ENCODE data around the gene CCL4L2. TPM values are rescaled to one million over a fixed set of nuclear protein-coding genes. Genes with fewer than 3 reads are reported as not detected.
"Not testable (repeated sequence)": the region's sequence is repeated elsewhere in the genome, so short reads cannot be mapped to it uniquely, and the experiment has no call there.

The CCL4L2 gene
- total RNA-seq, 2 donors from 2014 or later = not detected

GRCh38 chr17:36213695-36214094 is 2.8 kb downstream of the CCL4L2 start:
- Mint-ChIP-seq H3K36me3 (ENCODE audit: low read depth) (no peaks in the 10 kb centered on the region), H3K4me3 (no peak overlapping the region), H3K27me3 (ENCODE audit: insufficient read depth) (peaks cover 16% of the 10 kb centered on the region), H3K9me3 (peaks cover 9% of the 10 kb centered on the region), H3K4me1 (peaks cover 2% of the 10 kb centered on the region), H3K27ac (no peak overlapping the region)
- H3K27me3 ChIP-seq (ENCODE audit: control insufficient read depth, insufficient read depth, low read length, poor library complexity, severe bottlenecking) = peaks cover 6% of the 10 kb centered on the region
- no peak for TF ChIP-seq CTCF (conservative IDR thresholded peaks at IDR 0.05)
- H3K9ac ChIP-seq (ENCODE audit: extremely low read depth, low read length, poor library complexity, severe bottlenecking) = no peak overlapping the region
- 85 to 92% methylated on average over 2 to 3 of the region's 3 CpGs for WGBS, 2 experiments (ENCODE audit: insufficient coverage in 1 of 2, insufficient read length in 1 of 2)
- DNase-seq = peak; percentile 41
- H3K36me3 ChIP-seq (ENCODE audit: control insufficient read depth, insufficient read depth, low read length) = no peaks in the 10 kb centered on the region
- H3K4me1 ChIP-seq (ENCODE audit: control insufficient read depth, insufficient read depth, low read length) = no peaks in the 10 kb centered on the region
- no peak overlapping the region for H3K4me3 ChIP-seq (ENCODE audit: low read length)
- H3K27ac ChIP-seq (ENCODE audit: low read depth, low read length) = no peak overlapping the region
- H3K9me3 ChIP-seq (ENCODE audit: control insufficient read depth, low read length) = no peaks in the 10 kb centered on the region

DNA sequence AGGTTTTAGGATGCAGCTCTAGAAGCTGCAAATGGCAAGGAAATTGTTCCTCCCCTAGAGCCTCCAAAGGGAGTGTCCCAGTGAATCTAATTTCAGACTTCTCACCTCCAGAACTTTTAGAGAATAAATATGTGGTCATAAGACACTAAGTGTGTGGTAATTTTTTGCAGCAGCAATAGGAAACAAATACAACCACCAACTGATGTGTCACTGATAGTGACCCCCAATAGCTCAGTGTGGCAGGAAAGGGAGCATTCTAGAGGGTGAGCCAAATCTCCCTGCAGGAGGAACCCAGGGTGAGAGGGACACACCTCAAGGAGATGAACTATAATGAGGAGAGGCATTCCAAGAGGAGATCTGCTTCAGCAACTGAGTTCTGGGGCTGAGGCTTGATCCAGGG is 4.1 kb downstream of the CCL4L2 start:
- peaks cover 19% of the 10 kb centered on the region for H3K27me3 Mint-ChIP-seq (ENCODE audit: insufficient read depth)
- H3K9me3 Mint-ChIP-seq = peaks cover 21% of the 10 kb centered on the region

GRCh38 chr17:36215406-36216308 is 4.8 kb downstream of the CCL4L2 start:
- not testable (repeated sequence) for H3K4me1 ChIP-seq (ENCODE audit: control insufficient read depth, insufficient read depth, low read length); H3K27ac ChIP-seq (ENCODE audit: low read depth, low read length); H3K9me3 ChIP-seq (ENCODE audit: control insufficient read depth, low read length); H3K36me3 Mint-ChIP-seq (ENCODE audit: low read depth); H3K4me1 Mint-ChIP-seq; H3K27me3 ChIP-seq (ENCODE audit: control insufficient read depth, insufficient read depth, low read length, poor library complexity, severe bottlenecking); H3K27ac Mint-ChIP-seq; H3K9ac ChIP-seq (ENCODE audit: extremely low read depth, low read length, poor library complexity, severe bottlenecking); H3K36me3 ChIP-seq (ENCODE audit: control insufficient read depth, insufficient read depth, low read length); H3K4me3 Mint-ChIP-seq; H3K4me3 ChIP-seq (ENCODE audit: low read length)
- peaks cover 19% of the 10 kb centered on the region for H3K27me3 Mint-ChIP-seq (ENCODE audit: insufficient read depth)
- DNase-seq = peak; percentile 38
- H3K9me3 Mint-ChIP-seq = peaks cover 21% of the 10 kb centered on the region
- 87 to 90% methylated on average over 2 to 7 of the region's 7 CpGs for WGBS, 2 experiments (ENCODE audit: insufficient coverage in 1 of 2, insufficient read length in 1 of 2)

More for the DNA sequence above, 4.1 kb downstream of the CCL4L2 start:
- no peak for TF ChIP-seq CTCF (conservative IDR thresholded peaks at IDR 0.05)
- Histone ChIP-seq H3K36me3 (ENCODE audit: control insufficient read depth, insufficient read depth, low read length) (no peaks in the 10 kb centered on the region), H3K9ac (ENCODE audit: extremely low read depth, low read length, poor library complexity, severe bottlenecking) (no peak overlapping the region), H3K4me3 (ENCODE audit: low read length) (no peak overlapping the region), H3K27me3 (ENCODE audit: control insufficient read depth, insufficient read depth, low read length, poor library complexity, severe bottlenecking) (peaks cover 6% of the 10 kb centered on the region), H3K27ac (ENCODE audit: low read depth, low read length) (no peak overlapping the region), H3K4me1 (ENCODE audit: control insufficient read depth, insufficient read depth, low read length) (no peaks in the 10 kb centered on the region), H3K9me3 (ENCODE audit: control insufficient read depth, low read length) (peaks cover 5% of the 10 kb centered on the region)
- H3K27ac Mint-ChIP-seq = no peak overlapping the region
- no peak overlapping the region for H3K4me3 Mint-ChIP-seq
- H3K36me3 Mint-ChIP-seq (ENCODE audit: low read depth) = no peaks in the 10 kb centered on the region
- DNase-seq = peak; percentile 14
- peaks cover 2% of the 10 kb centered on the region for H3K4me1 Mint-ChIP-seq

GRCh38 chr17:36219556-36219955 is 8.7 kb downstream of the CCL4L2 start:
- not testable (repeated sequence) for H3K9ac ChIP-seq (ENCODE audit: extremely low read depth, low read length, poor library complexity, severe bottlenecking); H3K4me3 Mint-ChIP-seq; H3K27ac Mint-ChIP-seq; H3K27me3 ChIP-seq (ENCODE audit: control insufficient read depth, insufficient read depth, low read length, poor library complexity, severe bottlenecking); H3K4me3 ChIP-seq (ENCODE audit: low read length); H3K4me1 Mint-ChIP-seq; H3K4me1 ChIP-seq (ENCODE audit: control insufficient read depth, insufficient read depth, low read length); H3K9me3 ChIP-seq (ENCODE audit: control insufficient read depth, low read length); H3K27ac ChIP-seq (ENCODE audit: low read depth, low read length); H3K36me3 Mint-ChIP-seq (ENCODE audit: low read depth); H3K36me3 ChIP-seq (ENCODE audit: control insufficient read depth, insufficient read depth, low read length)
- peaks cover 21% of the 10 kb centered on the region for H3K9me3 Mint-ChIP-seq
- peaks cover 12% of the 10 kb centered on the region for H3K27me3 Mint-ChIP-seq (ENCODE audit: insufficient read depth)
- 85% methylated on average over 1 of the region's 1 CpG; no CpG with 5 or more reads in 1 of the 2 experiments for WGBS, 2 experiments (ENCODE audit: insufficient coverage in 1 of 2, insufficient read length in 1 of 2)
- DNase-seq = peak; percentile 29

DNA sequence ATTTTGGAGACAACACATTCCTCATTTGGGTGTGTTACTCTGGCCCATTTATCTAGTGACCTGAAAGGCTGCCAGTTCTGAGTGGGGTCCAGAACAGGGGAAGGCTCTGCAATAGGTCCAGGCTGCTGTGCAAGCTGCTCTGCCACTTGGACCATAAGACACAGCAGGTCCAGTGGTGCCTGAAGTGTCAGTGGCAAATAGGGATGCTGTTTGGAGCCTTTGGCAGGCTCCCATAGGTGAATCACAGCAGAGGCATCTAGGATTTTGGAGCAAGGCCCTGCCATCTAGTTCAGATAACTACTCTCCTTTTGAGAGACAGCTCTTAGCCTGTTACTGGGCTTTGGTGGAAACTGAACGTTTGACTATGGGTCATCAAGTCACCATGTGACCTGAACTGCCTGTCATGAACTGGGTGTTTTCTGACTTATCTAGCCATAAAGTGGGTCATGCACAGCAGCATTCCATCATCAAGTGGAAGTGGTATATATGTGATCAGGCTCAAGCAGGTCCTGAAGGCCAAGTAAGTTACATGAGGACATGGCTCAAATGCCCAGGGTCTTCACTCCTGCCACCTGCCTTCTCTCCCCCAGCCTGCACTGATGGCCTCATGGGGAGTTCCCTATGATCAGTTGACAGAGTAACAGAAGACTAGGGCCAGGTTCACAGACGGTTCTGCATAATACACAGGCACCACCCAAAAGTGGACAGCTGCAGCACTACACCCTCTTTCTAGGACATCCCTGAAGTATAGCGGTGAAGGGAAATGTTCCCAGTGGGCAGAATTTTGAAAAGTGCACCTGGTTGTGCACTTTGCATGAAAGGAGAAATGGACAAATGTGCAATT is 10.1 kb downstream of the CCL4L2 start:
- peak; percentile 38 for DNase-seq
- H3K27ac ChIP-seq (ENCODE audit: low read depth, low read length); H3K27me3 Mint-ChIP-seq (ENCODE audit: insufficient read depth); H3K9ac ChIP-seq (ENCODE audit: extremely low read depth, low read length, poor library complexity, severe bottlenecking); H3K27ac Mint-ChIP-seq; H3K9me3 ChIP-seq (ENCODE audit: control insufficient read depth, low read length); H3K4me3 Mint-ChIP-seq; H3K4me3 ChIP-seq (ENCODE audit: low read length); H3K4me1 Mint-ChIP-seq; H3K36me3 Mint-ChIP-seq (ENCODE audit: low read depth); H3K36me3 ChIP-seq (ENCODE audit: control insufficient read depth, insufficient read depth, low read length); H3K4me1 ChIP-seq (ENCODE audit: control insufficient read depth, insufficient read depth, low read length); H3K27me3 ChIP-seq (ENCODE audit: control insufficient read depth, insufficient read depth, low read length, poor library complexity, severe bottlenecking): not testable (repeated sequence)
- 86 to 88% methylated on average over 2 to 3 of the region's 3 CpGs for WGBS, 2 experiments (ENCODE audit: insufficient coverage in 1 of 2, insufficient read length in 1 of 2)
- H3K9me3 Mint-ChIP-seq = peaks cover 21% of the 10 kb centered on the region

Data from endodermal cell (in vitro differentiated cells).